Gastroesophageal sphincter (tissue), 4 donors: Measurements from ENCODE around the gene WDFY3. TPM values are rescaled to one million over a fixed set of nuclear protein-coding genes. Genes with fewer than 3 reads are reported as not detected.

Source experiments
- ATAC-seq: fragments of 150-250 bp; one replicate; pipeline ENCODE4 v1.9.1; 2016; ENCODE audit warnings: mild to moderate bottlenecking, moderate library complexity
- H3K27ac ChIP-seq, 4 donors: fragments of 200-600 bp; sonication (generic) in 3 of 4; 1 replicate in 3 of 4; 2 replicates in 1 of 4; pipeline ENCODE4 v1.5.1; 2016 to 2019
- H3K27me3 ChIP-seq: fragments of 200-600 bp; sonication (generic); one replicate; pipeline ENCODE4 v1.5.1; 2019
- H3K36me3 ChIP-seq, 2 donors: fragments of 200-600 bp; sonication (generic); one replicate each; pipeline ENCODE4 v1.5.1; 2019; ENCODE audit warnings: control low read depth in 1 of 2
- H3K4me1 ChIP-seq, 3 donors: fragments of 200-600 bp; sonication (generic); 1 replicate in 2 of 3; 2 replicates in 1 of 3; pipeline ENCODE4 v1.5.1; 2016 to 2019; ENCODE audit warnings: control low read depth in 2 of 3
- H3K4me3 ChIP-seq, 2 donors: fragments of 200-600 bp; sonication (generic); one replicate each; pipeline ENCODE4 v1.5.1; 2019; ENCODE audit warnings: mild to moderate bottlenecking in 1 of 2, moderate library complexity in 1 of 2
- H3K9me3 ChIP-seq, 3 donors: fragments of 200-600 bp; sonication (generic); one replicate each; pipeline ENCODE4 v1.5.1; 2017 to 2019; ENCODE audit warnings: control low read depth in 2 of 3
- EP300 ChIP-seq: sonication (generic); formaldehyde crosslinking; IDR thresholded peaks from one replicate; pipeline ENCODE4 v1.6.1; 2017; ENCODE audit warnings: antibody characterized with exemption, mild to moderate bottlenecking
- POLR2A ChIP-seq, 2 donors: fragments of 450-650 bp; IDR thresholded peaks; one replicate each; pipeline ENCODE4 v1.6.1; 2017; ENCODE audit warnings: antibody characterized with exemption in 2 of 2, mild to moderate bottlenecking in 2 of 2, moderate library complexity in 1 of 2
- POLR2AphosphoS5 ChIP-seq: sonication (generic); formaldehyde crosslinking; IDR thresholded peaks from one replicate; pipeline ENCODE4 v1.6.1; 2017; ENCODE audit warnings: antibody characterized with exemption
- WGBS, 2 donors: methylation state at CpG; one replicate each; pipeline ENCODE4 v1.1.5; 2018; ENCODE audit warnings: low coverage in 1 of 2; 5-methylcytosine and 5-hydroxymethylcytosine counted together
- total RNA-seq, 4 donors: library from RNA; depleted of rRNA; stranded (reverse); fragments of >200 nt; gene quantifications; one replicate each; pipeline ENCODE4 v1.1.0, GENCODE V29; 2016
- TF ChIP-seq, protein P1 (sequence below), 4 experiments: fragments of 200-600 bp in 2 of 4; fragments of 450-650 bp in 2 of 4; sonication (generic) in 1 of 4; IDR thresholded peaks; one replicate each; pipeline ENCODE4 v1.5.1; 2017 to 2019; ENCODE audit warnings: antibody characterized with exemption in 4 of 4, mild to moderate bottlenecking in 2 of 4, moderate library complexity in 2 of 4

WDFY3 gene
- total RNA-seq, 4 donors from 2014 or later: 76.7 to 140 (median 90.1) TPM

DNA sequence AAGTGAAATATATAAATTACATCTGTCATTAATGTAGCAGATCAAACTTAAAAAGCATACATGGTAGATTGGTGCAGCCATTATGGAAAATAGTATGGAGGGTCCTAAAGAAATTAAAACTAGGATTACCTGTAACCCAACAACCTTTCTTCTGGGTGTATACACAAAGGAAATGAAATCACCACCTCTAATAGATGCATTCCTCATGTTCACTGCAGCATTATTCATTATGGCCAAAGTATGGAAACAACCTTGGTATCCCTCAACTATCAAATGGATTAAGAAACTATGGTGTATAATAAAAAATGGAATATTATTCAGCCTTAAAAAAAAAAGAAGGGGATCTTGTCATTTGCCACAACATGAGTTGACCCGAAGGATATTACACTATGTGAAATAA lies 13.7 kb downstream of the WDFY3 start:
- Histone ChIP-seq H3K36me3 (no peaks in the 10 kb centered on the region), H3K9me3 (no peaks in the 10 kb centered on the region), H3K27me3 (no peaks in the 10 kb centered on the region), H3K27ac (no peak overlapping the region), H3K4me3 (no peak overlapping the region), H3K4me1 (peaks cover 4 to 60% (median 8%) of the 10 kb centered on the region in 3 donors)
- WGBS, 2 donors: 70 to 71% methylated on average over 1 of the region's 1 CpG
- no peak for TF ChIP-seq EP300
- TF ChIP-seq, protein P1, sequence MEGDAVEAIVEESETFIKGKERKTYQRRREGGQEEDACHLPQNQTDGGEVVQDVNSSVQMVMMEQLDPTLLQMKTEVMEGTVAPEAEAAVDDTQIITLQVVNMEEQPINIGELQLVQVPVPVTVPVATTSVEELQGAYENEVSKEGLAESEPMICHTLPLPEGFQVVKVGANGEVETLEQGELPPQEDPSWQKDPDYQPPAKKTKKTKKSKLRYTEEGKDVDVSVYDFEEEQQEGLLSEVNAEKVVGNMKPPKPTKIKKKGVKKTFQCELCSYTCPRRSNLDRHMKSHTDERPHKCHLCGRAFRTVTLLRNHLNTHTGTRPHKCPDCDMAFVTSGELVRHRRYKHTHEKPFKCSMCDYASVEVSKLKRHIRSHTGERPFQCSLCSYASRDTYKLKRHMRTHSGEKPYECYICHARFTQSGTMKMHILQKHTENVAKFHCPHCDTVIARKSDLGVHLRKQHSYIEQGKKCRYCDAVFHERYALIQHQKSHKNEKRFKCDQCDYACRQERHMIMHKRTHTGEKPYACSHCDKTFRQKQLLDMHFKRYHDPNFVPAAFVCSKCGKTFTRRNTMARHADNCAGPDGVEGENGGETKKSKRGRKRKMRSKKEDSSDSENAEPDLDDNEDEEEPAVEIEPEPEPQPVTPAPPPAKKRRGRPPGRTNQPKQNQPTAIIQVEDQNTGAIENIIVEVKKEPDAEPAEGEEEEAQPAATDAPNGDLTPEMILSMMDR (IDR thresholded peaks at IDR 0.05): no peak
- ATAC-seq: no peak

DNA sequence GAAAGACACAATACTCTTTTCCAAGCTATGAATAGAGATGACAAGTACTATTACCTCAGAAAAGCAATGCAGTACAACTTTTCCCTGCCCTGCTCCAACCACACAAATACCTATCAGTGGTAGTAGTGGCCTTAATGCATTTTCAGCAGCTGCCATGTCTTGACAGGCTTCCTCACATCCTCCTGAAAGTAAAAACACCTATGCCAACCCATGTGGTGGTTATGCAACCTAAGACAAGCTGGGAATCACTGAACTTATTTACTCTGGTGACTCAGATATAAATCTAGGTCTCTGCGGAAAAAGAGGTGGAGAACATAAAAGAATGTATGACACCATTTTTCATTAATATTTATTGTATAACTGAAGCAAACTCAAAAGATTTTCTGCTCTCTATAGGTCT lies 14.5 kb downstream of the WDFY3 start:
- Histone ChIP-seq H3K36me3 (no peaks in the 10 kb centered on the region), H3K27me3 (no peaks in the 10 kb centered on the region), H3K27ac (no peak overlapping the region), H3K9me3 (no peaks in the 10 kb centered on the region), H3K4me1 (peaks cover 4 to 55% (median 9%) of the 10 kb centered on the region in 3 donors), H3K4me3 (no peak overlapping the region)
- TF ChIP-seq POLR2AphosphoS5: no peak
- no peak for ATAC-seq
- 0 to 47% methylated on average over 1 of the region's 1 CpG for WGBS, 2 donors

DNA sequence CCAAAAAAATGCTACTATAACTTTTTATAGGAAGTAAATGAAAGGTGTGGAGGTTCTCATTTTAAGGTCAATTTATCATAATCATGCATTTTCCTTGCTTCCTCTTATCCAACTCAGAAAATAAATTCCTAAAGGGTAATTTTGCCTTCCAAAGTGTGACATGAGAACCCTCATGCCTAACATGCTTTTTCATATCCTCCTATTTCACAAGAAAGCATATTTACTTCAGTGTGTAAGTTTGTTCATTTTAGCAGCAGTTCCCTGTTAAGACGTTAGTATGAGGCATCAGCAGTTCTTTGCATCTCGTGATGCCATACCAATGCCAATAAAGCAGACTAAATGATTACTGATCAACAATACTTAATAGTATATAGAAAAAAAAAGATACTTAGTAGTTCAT lies 18.4 kb downstream of the WDFY3 start:
- no peaks in the 10 kb centered on the region for H3K9me3 ChIP-seq
- TF ChIP-seq POLR2A (IDR thresholded peaks at IDR 0.05): no peak
- TF ChIP-seq, protein P1 (IDR thresholded peaks at IDR 0.05): no peak
- no peak for TF ChIP-seq EP300
- TF ChIP-seq POLR2AphosphoS5: no peak
- no peaks in the 10 kb centered on the region for H3K36me3 ChIP-seq
- H3K4me1 ChIP-seq: peaks cover 4 to 63% (median 9%) of the 10 kb centered on the region in 3 donors
- peak; percentile 31 for ATAC-seq
- no peak overlapping the region for H3K27ac ChIP-seq
- WGBS, 2 donors: 72 to 80% methylated on average over 2 of the region's 2 CpGs
- H3K4me3 ChIP-seq: no peak overlapping the region
- H3K27me3 ChIP-seq: no peaks in the 10 kb centered on the region

DNA sequence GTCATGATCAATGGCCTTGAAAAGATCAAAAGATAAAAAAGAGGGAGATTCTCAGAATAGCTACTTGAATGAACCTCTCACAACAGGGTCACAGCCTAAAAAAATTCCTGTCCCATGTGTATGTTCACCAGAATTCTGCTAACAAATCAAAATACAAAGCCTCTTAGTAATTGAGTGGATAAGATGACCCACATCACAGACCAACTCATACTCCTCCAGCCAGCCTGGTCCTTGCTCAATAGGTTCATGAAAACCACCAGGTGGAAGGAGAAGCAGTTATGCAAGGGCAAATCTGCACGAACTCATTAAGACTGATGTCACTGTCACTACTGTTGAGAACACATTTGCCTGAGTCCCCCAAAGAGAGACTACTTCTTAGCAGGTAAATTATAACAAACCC lies 21.5 kb downstream of the WDFY3 start:
- TF ChIP-seq, protein P1 (IDR thresholded peaks at IDR 0.05): no peak
- no peak for TF ChIP-seq EP300
- Histone ChIP-seq H3K4me1 (peaks cover 0 to 42% (median 9%) of the 10 kb centered on the region in 3 donors), H3K9me3 (peaks cover 0 to 17% (median 2%) of the 10 kb centered on the region in 3 donors), H3K36me3 (no peaks in the 10 kb centered on the region), H3K4me3 (no peak overlapping the region), H3K27ac (no peak overlapping the region), H3K27me3 (no peaks in the 10 kb centered on the region)
- no peak for ATAC-seq
- WGBS, 2 donors: 100% methylated on average over 1 of the region's 1 CpG; no CpG with 5 or more reads in 1 of the 2 donors

DNA sequence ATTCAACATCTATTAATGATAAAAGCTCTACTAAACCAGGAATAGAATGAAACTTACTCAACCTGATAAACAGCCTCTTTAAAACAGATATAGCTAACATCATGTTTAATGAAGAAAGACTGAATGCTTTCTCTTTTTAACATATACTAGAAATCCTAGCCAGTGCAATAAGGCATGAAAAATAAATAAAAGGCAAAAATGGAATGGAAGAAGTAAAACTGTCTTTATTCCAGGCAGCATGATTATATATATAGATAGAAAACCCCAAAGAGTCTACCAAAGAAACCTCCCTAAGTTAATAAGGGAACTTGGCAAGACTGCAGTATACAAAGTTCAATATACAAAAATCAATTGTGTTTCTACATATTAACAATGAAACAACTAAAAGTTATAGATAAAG lies 25.5 kb downstream of the WDFY3 start:
- Histone ChIP-seq H3K4me1 (peaks cover 11 to 47% (median 19%) of the 10 kb centered on the region in 3 donors), H3K36me3 (no peaks in the 10 kb centered on the region), H3K27me3 (no peaks in the 10 kb centered on the region), H3K4me3 (no peak overlapping the region), H3K27ac (no peak overlapping the region), H3K9me3 (peaks cover 0 to 17% (median 2%) of the 10 kb centered on the region in 3 donors)
- TF ChIP-seq EP300 (no peak), POLR2AphosphoS5 (no peak), POLR2A (IDR thresholded peaks at IDR 0.05) (no peak)
- TF ChIP-seq, protein P1 (IDR thresholded peaks at IDR 0.05): no peak
- ATAC-seq: no peak

DNA sequence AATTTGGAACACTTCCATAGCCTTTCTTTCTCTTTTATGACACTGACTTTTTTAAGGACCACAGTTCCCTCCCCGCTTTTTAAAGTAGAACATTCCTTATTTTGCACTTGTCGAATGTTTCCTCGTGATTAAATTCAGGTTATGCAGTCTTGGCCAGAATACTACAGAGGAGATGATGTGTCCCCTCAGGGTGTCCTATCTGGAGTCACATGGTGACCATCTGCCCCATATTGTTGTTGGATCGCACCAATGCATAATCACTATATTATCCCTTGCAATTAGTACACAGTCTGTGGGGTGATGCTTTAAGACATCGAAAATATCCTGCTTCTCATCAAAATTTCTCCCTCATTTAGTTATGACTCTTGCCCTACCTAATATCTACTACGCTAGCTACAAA lies 27.4 kb downstream of the WDFY3 start:
- H3K4me1 ChIP-seq: peaks cover 11 to 35% (median 19%) of the 10 kb centered on the region in 3 donors
- H3K27me3 ChIP-seq: no peaks in the 10 kb centered on the region
- peaks cover 0 to 17% (median 2%) of the 10 kb centered on the region in 3 donors for H3K9me3 ChIP-seq
- WGBS, 2 donors: 75 to 86% methylated on average over 5 to 6 of the region's 6 CpGs
- H3K4me3 ChIP-seq: no peak overlapping the region
- H3K36me3 ChIP-seq: no peaks in the 10 kb centered on the region
- peak overlapping the region; percentile 50 to 66 (median 60) for H3K27ac ChIP-seq
- ATAC-seq: no peak
- TF ChIP-seq POLR2AphosphoS5 (no peak), POLR2A (IDR thresholded peaks at IDR 0.05) (no peak), EP300 (no peak)
- TF ChIP-seq, protein P1 (IDR thresholded peaks at IDR 0.05): no peak
